HFF-Myc (cell line): ENCODE results near the gene CMIP.

Experiments
- DNase-seq: peaks from one replicate; pipeline ENCODE4 v3.0.0-alpha.2; 2011; ENCODE audit warnings: low read depth; ENCODE audit errors: extremely low read depth
- H3K4me3 ChIP-seq: replicated peaks from 2 replicates; pipeline ENCODE4 v1.5.1; 2011; ENCODE audit warnings: low read depth, mild to moderate bottlenecking, control low read depth, low read length
- TF ChIP-seq, protein P1 (sequence below): IDR thresholded peaks from 2 replicates; pipeline ENCODE4 v1.5.1; 2012; ENCODE audit warnings: mild to moderate bottlenecking, low read depth, low read length, control low read depth; ENCODE audit errors: missing control alignments

The CMIP gene

DNA sequence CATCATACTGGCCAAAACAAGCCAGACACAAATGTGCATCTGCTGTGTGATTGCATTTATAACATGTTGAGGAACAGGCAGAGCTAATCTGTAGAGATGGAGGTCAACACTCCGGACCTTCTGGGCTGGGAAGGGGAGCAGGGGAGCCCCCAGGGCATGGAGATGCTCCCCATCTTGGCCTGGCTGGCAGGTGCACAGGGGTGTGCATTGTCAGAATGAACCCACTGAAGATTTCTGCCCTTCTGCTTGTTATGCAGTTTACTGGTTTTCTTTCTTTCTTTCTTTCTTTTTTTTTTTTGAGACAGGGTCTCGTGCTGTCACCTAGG, 146.9 kb downstream of the CMIP start:
- no peak overlapping the region for H3K4me3 ChIP-seq
- DNase-seq: no peak
- TF ChIP-seq, protein P1, sequence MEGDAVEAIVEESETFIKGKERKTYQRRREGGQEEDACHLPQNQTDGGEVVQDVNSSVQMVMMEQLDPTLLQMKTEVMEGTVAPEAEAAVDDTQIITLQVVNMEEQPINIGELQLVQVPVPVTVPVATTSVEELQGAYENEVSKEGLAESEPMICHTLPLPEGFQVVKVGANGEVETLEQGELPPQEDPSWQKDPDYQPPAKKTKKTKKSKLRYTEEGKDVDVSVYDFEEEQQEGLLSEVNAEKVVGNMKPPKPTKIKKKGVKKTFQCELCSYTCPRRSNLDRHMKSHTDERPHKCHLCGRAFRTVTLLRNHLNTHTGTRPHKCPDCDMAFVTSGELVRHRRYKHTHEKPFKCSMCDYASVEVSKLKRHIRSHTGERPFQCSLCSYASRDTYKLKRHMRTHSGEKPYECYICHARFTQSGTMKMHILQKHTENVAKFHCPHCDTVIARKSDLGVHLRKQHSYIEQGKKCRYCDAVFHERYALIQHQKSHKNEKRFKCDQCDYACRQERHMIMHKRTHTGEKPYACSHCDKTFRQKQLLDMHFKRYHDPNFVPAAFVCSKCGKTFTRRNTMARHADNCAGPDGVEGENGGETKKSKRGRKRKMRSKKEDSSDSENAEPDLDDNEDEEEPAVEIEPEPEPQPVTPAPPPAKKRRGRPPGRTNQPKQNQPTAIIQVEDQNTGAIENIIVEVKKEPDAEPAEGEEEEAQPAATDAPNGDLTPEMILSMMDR: no peak

DNA sequence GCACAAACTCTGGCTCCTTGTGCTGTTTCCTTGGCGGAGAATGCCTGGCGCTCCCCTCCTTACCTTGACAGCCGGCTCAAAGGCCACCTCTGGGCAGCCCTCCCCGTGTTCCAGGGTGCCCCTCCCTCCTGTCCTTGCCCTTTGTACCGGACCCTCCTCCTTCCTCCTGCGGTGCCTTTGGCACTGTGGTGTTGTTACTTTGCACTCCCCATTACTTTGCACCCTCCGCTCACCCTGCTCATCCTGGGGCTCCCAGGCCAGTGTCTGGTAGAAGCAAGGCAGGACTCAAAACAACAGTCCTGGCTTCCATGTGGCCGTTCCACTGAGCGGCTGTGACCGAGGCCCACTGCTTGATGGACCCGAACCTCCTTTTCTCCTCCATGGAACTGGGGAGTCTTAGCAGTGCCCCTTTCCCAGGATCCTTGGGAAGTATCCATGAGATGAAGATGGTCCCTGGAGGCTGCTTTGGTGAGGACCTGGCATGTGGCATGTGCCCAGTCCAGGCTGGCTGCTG, 147.8 kb downstream of the CMIP start:
- TF ChIP-seq, protein P1: no peak
- DNase-seq: no peak
- no peak overlapping the region for H3K4me3 ChIP-seq

DNA sequence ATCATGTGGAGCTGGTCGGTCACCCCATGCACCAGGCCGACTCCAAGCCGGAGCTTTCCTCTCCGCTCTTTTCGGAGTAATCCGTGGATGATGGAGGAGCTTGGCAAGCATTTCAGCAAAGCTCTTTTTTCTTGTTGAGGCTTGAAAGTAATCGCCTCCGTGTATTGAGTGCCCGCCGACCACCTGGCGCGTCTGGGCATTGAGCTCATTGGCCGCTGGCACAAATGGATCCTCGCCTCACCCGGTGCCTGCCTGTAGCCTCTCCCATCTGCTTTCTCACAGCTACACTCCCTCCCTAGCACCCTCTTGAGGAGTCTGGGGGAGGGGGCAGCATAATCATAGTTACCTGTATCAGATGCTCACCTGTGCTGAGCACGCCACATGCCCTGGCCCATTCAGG, 148.9 kb downstream of the CMIP start:
- no peak for DNase-seq
- H3K4me3 ChIP-seq: no peak overlapping the region
- TF ChIP-seq, protein P1: no peak

DNA sequence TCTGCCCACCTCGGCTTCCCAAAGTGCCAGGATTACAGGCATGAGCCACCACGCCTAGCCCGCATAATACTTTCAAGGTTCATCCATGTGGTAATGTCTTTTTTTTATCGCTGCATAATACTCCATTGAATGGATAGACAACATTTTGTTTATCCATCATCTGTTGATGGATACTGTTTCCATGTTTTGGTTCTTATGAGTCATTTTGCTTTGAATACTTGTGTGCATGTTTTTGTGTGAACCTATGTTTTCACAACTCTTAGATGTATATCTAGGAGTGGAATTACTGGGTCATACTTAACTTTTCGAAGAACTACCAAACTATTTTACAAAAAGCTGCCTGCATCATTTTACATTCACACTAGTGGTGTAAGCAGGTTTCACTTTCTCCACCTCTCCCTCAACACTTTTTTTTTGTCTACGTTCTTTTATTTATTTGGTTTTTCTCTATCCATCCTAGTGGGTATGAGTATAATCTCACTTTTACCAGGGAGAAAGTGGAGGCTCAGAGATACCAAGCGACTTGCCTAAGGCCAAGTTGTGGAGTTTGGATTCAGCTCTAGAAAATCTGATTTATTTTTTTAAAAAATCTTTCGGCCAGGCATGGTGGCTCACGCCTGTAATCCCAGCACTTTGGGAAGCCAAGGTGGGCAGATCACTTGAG, 151.2 kb downstream of the CMIP start:
- TF ChIP-seq, protein P1: no peak
- DNase-seq: no peak
- H3K4me3 ChIP-seq: no peak overlapping the region

DNA sequence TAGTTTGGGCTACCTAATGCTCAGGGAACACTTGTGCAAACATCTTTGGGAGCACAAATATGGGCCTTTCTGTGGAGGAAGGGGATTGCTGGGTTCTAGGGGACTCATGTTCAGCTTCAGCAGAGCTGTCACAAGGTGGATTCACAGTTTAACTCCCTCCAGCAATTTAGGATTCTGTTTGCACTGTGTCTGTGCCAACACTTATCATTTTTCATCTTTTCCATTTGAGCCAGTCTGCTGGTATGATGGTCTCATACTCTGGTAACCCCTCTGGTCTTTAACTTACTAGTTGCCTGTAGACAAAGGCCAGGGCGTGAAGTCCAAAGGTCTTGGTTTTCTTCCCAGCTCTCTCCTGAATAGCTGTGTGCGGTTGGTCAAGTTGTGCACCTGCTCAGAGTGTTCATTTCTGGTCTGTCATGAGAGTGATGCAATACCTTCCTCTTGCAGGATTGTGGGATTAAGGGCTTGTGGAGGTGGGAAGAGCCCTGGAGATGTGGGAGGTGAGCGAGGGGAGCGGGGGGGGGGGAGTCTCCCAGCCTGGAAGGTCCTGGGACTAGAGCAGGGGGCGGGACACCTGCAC, 152.6 kb downstream of the CMIP start:
- DNase-seq: no peak
- TF ChIP-seq, protein P1: no peak
- no peak overlapping the region for H3K4me3 ChIP-seq

DNA sequence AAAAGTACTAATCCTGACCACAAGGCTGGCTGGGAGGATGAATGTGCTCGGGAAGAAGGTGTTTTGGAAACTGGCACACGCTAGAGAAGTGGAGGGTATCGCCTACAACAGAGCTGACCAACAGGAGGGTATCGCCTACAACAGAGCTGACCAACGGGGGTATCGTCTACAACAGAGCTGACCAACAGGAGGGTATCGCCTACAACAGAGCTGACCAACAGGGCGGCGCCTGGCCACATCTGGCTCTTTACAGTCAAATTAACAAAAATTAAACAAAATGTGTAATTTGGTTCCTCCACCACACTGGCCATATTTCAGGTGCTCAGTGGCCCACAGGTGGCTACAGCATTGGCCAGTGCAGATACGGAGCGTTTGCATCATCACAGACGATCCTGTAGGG, 153.5 kb downstream of the CMIP start:
- TF ChIP-seq, protein P1: peak; percentile 12
- no peak overlapping the region for H3K4me3 ChIP-seq
- no peak for DNase-seq
